SJSA1 (cell line): ENCODE measurements around the gene SMARCD2. TPM values are rescaled to one million over a fixed set of nuclear protein-coding genes. Genes with fewer than 3 reads are reported as not detected.
"Not testable (repeated sequence)": the region's sequence is repeated elsewhere in the genome, so short reads cannot be mapped to it uniquely, and the experiment has no call there.

Experiments
- DNase-seq, 2 experiments: peaks; one replicate each; pipeline ENCODE4 v3.0.0-alpha.2; 2015 to 2020; ENCODE audit warnings: low spot score in 2 of 2, low read depth in 1 of 2
- H3K27ac ChIP-seq: fragments of 250-450 bp; sonication (Bioruptor Pico); 2 replicates; pipeline ENCODE4 v1.5.1; 2020; ENCODE audit warnings: mild to moderate bottlenecking, moderate library complexity
- H3K27me3 ChIP-seq: fragments of 250-450 bp; sonication (Bioruptor Pico); replicated peaks from 2 replicates; pipeline ENCODE4 v1.5.1; 2020; ENCODE audit warnings: mild to moderate bottlenecking, moderate library complexity
- H3K36me3 ChIP-seq: fragments of 250-450 bp; sonication (Bioruptor Pico); 2 replicates; pipeline ENCODE4 v1.5.1; 2020; ENCODE audit warnings: mild to moderate bottlenecking
- H3K4me1 ChIP-seq: fragments of 250-450 bp; sonication (Bioruptor Pico); replicated peaks from 2 replicates; pipeline ENCODE4 v1.6.1; 2021; ENCODE audit warnings: mild to moderate bottlenecking
- H3K4me3 ChIP-seq: fragments of 250-450 bp; sonication (Bioruptor Pico); 2 replicates; pipeline ENCODE4 v1.5.1; 2020; ENCODE audit warnings: mild to moderate bottlenecking
- H3K9me3 ChIP-seq: fragments of 250-450 bp; sonication (Bioruptor Pico); replicated peaks from 2 replicates; pipeline ENCODE4 v1.5.1; 2020; ENCODE audit warnings: mild to moderate bottlenecking
- total RNA-seq: library from RNA; depleted of rRNA; stranded (reverse); fragments of >200 nt; shearing (Covaris generic); gene quantifications from 2 replicates; pipeline ENCODE4 v1.2.3, GENCODE V29; 2014; rRNA removed

SMARCD2 gene
- total RNA-seq: 75.9 and 115 TPM in 2 replicates

DNA sequence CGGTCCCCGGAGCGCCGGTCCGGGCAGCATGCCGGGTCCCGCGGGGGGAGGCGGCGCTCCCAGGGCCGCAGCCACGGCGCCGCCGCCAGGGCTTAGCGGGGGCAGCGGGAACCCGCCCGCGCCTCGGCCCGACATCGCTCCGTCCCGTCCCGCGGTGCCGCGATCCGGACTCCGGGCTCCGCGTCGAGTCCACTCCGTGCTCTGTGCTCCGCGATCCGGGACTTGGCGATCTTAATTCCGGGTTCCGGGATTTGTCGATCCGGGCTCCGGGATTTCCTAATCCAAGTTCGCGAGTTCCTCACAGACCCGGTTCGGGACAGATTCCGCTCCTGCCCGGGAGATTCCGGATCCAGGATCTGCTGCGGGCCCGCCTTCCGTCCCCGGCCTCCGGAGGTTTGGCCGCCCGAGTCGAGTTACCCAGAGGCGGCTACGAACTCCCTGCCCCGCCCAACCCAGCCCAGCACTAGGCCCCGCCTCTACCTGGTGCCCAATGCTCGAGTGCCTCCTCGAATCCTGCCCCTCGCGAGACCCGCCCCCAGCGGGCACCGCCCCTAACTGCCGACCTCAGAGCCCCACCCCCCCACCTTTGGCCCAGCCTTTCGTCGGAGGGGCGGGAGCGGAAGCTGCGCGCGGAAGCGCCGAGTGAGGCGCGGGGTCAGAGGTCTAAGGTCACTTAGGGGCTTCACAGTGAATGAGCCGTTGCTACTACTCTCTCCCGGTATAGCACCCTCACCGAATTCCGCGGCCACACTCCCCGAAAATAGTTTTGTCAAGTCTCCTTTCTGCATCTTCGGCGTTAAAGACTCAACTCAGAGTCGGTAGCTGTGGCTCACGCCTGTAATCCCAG, at the start of gene SMARCD2:
TSS of gene SMARCD2 (minus strand) at position 146 of the 847 bp plus-strand sequence. CDS start at position 135, 11 bp downstream.
- Histone ChIP-seq H3K27ac (peak within 1 kb of the TSS; percentile 37), H3K4me1 (peaks cover 19% of the 10 kb centered on the region), H3K36me3 (peaks cover 8% of the 10 kb centered on the region; the same call in 1 of the 2 replicates), H3K9me3 (no peaks in the 10 kb centered on the region; the same call in 1 of the 2 replicates), H3K27me3 (no peaks in the 10 kb centered on the region), H3K4me3 (peak within 1 kb of the TSS; percentile 84)
- DNase-seq: peak; percentile 98 to 100

DNA sequence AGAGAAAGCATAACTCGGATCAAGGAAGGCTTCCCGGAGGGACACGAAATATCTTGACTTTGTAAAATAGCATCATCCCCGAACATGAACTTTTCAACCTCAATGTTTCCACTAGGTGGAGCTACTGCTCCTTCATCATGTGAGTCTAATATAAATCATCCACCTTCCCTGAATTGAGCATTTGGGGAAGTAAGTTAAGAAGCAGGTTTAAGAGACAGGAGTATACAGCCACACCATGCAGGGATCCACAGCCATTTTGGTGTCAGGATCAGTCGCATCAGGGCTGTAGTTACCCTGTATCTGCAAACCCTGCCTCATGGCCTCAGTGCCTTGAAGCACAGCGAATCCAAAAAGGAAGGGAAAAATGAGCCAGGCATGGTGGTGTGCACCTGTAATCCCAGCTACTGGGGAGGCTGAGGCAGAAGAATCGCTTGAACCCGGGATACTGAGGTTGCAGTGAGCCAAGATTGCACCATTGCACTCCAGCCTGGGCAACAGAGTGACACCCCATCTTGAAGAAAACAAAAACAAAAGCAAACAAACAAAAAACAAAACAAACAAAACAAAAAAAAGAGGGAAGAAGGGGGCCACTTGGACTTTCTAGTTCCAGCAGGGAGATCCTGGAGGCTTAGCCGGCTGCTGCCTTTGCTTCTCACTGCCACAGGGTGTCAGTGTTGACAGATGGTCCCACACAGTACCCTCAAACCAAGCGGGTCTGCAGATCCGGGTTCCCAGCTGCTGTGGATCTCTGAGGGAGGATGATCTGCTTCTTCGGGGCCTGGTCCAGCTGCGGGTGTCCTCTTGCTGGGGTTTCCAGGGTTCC, 46.8 kb upstream of the SMARCD2 start:
- H3K27me3 ChIP-seq: peaks cover 11% of the 10 kb centered on the region
- not testable (repeated sequence) for H3K36me3 ChIP-seq, H3K27ac ChIP-seq, H3K4me3 ChIP-seq, H3K4me1 ChIP-seq, H3K9me3 ChIP-seq
- DNase-seq: peak in 1 of 2 experiments; percentile 52

DNA sequence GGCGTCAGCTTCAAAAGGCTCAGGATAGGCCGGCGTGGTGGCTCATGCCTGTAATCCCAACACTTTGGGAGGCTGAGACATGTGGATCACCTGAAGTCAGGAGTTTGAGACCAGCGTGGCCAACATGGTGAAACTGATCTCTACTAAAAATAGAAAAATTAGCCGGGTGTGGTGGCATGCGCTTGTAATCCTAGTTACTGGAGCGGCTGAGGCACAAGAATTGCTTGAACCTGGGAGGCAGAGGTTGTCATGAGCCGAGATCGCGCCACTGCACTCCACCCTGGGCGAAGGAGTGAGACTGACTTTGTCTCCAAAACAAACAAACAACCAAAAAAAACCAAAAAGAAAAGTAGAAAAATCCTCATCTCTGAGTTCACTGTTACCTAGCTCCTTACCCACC, 42.6 kb upstream of the SMARCD2 start:
- not testable (repeated sequence) for H3K4me1 ChIP-seq, H3K4me3 ChIP-seq, H3K9me3 ChIP-seq, H3K27ac ChIP-seq, H3K36me3 ChIP-seq, H3K27me3 ChIP-seq
- DNase-seq: peak in 1 of 2 experiments; percentile 27

DNA sequence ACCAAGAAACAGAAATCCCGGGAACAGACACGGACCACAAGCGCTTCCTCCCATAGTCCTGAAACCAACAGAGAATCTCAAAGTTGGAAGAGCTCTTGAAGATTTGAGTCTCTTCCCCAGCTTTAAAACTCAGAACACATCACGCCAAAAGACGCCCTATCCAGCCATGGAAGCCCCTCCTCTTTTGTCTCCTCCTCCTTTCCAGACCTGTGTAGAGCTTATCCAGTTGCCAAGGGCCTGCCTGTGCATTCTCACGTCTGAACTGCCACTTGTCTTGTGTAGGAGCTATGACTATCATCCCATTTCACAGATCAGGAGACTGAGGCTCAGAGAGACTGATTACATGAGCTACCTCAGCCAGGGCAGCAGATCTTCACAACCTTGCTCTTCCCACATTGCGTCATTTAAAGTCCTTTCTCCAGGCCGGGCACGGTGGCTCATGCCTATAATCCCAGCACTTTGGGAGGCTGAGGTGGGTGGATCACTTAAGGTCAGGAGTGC, 40.2 kb upstream of the SMARCD2 start:
- H3K4me3 ChIP-seq, H3K36me3 ChIP-seq, H3K27ac ChIP-seq, DNase-seq, H3K9me3 ChIP-seq, H3K27me3 ChIP-seq, H3K4me1 ChIP-seq: not testable (repeated sequence)

DNA sequence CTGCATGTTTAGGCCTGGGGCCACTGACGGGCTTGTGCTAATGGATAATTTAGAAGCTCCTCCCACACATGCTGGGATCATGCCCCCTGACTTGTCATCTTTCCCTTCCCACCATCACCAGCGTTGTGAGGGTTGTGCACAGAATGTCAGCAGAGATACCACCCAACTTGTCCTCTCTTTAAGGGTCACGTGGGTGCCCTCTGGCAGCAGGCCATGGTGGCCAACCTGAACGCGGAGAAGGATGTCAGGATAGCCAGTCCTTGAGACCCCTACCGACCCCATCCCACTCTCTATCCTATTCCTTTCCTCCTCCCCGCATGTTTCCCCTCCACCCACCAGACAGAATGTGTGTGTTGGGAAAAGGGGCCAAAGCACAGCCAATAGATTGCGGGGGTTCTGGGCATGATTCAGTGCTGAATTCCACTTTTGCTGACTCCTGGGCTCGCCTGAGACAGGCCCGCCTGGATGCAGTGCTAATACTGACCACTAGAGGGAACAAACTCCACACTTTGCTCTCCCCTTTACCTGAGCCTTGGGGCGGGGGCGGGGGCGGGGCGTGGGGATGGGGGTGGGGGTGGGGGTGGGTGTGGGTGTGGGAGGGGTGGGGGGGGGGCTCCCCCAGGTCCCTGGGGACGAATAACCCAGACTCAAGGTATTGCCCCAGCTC, 39.6 kb upstream of the SMARCD2 start, which contains the start of gene GH2:
TSS of gene GH2 (minus strand) at position 10 of the 667 bp plus-strand sequence. CDS start 143 bp downstream, outside the sequence.
- Histone ChIP-seq H3K9me3 (no peaks in the 10 kb centered on the region), H3K4me1 (no peaks in the 10 kb centered on the region), H3K36me3 (no peaks in the 10 kb centered on the region), H3K27me3 (no peaks in the 10 kb centered on the region), H3K27ac (no peak within 1 kb of the TSS), H3K4me3 (no peak within 1 kb of the TSS)
- DNase-seq: peak in 1 of 2 experiments; percentile 52

DNA sequence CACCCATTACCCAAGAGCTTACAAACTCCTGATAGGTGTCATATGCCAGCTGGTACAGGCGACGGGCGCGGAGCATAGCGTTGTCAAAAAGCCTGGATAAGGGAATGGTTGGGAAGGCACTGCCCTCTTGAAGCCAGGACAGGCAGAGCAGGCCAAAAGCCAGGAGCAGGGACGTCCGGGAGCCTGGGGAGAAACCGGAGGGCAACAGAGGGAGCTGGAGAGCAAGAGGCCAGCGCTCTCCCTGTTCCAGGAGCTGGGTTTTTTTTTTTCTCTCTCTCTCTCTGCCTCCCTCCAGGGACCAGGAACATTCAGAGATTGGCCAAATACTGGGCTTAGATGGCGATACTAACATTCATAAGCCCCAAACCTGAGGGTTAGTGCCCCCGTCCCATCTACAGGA, 38.9 kb upstream of the SMARCD2 start:
- H3K9me3 ChIP-seq, H3K4me3 ChIP-seq, H3K4me1 ChIP-seq, H3K27ac ChIP-seq, H3K27me3 ChIP-seq, H3K36me3 ChIP-seq: not testable (repeated sequence)
- peak in 1 of 2 experiments; percentile 39 for DNase-seq

DNA sequence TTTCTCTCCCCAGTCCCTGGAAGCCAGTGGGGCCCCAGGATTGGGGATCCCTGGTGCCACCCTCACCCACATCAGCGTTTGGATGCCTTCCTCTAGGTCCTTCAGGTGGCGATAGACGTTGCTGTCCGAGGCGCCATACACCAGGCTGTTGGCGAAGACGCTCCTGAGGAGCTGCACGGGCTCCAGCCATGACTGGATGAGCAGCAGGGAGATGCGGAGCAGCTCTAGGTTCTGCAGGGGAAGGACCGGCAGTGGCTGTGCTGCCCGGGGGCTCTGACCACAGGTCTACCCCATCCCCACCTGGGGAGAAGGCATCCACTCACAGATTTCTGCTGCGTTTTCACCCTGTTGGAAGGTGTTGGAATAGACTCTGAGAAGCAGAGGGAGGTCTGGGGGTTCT, 38.2 kb upstream of the SMARCD2 start:
- DNase-seq: peak in 1 of 2 experiments; percentile 44
- no peaks in the 10 kb centered on the region for H3K27me3 ChIP-seq
- H3K4me3 ChIP-seq: no peak overlapping the region
- no peaks in the 10 kb centered on the region for H3K9me3 ChIP-seq
- no peaks in the 10 kb centered on the region for H3K36me3 ChIP-seq
- no peak overlapping the region for H3K27ac ChIP-seq
- H3K4me1 ChIP-seq: no peaks in the 10 kb centered on the region

DNA sequence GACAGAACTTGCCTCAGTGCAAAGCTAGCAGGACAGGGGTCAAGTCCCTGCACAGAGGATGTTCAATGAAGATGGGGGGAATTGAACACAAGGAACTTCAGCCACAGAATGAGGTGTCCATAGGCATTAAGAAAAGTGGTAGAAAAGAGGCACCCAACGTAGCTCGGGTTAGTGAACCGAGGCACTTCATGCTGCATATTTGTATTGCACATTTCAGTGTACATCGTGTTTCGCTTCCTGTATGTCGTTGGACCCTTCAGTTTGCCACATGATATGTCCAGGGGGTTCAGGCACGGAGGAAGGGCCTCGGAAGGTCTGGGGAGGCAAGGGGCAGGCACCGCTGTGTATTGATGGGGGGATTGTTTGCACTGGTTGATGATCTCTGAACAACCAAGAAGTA, 35.9 kb upstream of the SMARCD2 start:
- H3K4me1 ChIP-seq, DNase-seq, H3K27ac ChIP-seq, H3K4me3 ChIP-seq, H3K36me3 ChIP-seq, H3K9me3 ChIP-seq, H3K27me3 ChIP-seq: not testable (repeated sequence)

DNA sequence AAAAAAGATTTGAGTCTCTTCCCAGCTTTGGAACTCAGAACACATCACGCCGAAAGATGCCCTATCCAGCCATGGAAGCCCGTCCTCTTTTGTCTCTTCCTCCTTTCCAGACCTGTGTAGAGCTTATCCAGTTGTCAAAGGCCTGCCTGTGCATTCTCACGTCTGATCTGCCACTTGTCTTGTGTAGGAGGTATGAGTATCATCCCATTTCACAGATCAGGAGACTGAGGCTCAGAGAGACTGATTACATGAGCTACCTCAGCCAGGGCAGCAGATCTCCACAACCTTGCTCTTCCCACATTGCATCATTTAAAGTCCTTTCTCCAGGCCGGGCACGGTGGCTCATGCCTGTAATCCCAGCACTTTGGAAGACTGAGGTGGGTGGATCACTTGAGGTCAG, 32.2 kb upstream of the SMARCD2 start:
- H3K4me1 ChIP-seq, H3K27me3 ChIP-seq, H3K36me3 ChIP-seq, H3K9me3 ChIP-seq, H3K4me3 ChIP-seq, H3K27ac ChIP-seq, DNase-seq: not testable (repeated sequence)

DNA sequence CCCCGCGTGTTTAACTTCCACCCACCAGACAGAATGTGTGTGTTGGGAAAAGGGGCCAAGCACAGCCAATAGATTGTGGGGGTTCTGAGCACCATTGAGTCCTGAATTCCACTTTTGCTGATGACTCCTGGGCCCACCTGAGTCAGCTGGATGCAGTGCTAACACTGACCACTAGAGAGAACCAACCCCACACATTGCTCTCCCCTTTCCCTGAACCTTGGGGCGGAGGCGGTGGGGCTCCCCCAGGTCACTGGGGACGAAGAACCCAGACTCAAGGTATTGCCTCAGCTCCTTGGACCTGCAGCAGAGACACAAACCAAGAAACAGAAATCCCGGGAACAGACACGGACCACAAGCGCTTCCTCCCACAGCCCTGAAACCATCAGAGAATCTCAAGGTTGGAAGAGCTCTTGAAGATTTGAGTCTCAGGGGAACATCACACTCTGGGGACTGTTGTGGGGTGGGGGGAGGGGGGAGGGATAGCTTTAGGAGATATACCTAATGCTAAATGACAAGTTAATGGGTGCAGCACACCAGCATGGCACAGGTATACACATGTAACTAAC, 31.7 kb upstream of the SMARCD2 start:
- not testable (repeated sequence) for H3K27ac ChIP-seq, DNase-seq, H3K4me1 ChIP-seq, H3K27me3 ChIP-seq, H3K4me3 ChIP-seq, H3K9me3 ChIP-seq, H3K36me3 ChIP-seq

DNA sequence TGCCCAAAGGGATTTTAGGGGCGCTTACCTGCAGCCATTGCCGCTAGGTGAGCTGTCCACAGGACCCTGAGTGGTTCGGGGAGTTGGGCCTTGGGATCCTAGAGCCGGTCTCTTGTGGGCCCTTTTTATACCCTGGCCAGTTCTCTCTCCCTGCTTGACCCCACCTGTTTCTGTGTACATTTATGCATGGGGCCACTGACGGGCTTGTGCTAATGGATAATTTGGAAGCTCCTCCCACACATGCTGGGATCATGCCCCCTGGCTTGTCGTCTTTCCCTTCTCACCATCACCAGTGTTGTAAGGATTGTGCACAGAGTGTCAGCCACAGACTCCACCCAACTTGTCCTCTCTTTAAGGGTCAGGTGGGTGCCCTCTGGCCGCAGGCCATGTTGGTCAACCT, 31.1 kb upstream of the SMARCD2 start, which contains the start of gene CSH2:
TSS of gene CSH2 (minus strand) at position 101 of the 400 bp plus-strand sequence. CDS start at position 38, 63 bp downstream.
- H3K9me3 ChIP-seq, H3K27me3 ChIP-seq, H3K27ac ChIP-seq, DNase-seq, H3K36me3 ChIP-seq, H3K4me3 ChIP-seq, H3K4me1 ChIP-seq: not testable (repeated sequence)

DNA sequence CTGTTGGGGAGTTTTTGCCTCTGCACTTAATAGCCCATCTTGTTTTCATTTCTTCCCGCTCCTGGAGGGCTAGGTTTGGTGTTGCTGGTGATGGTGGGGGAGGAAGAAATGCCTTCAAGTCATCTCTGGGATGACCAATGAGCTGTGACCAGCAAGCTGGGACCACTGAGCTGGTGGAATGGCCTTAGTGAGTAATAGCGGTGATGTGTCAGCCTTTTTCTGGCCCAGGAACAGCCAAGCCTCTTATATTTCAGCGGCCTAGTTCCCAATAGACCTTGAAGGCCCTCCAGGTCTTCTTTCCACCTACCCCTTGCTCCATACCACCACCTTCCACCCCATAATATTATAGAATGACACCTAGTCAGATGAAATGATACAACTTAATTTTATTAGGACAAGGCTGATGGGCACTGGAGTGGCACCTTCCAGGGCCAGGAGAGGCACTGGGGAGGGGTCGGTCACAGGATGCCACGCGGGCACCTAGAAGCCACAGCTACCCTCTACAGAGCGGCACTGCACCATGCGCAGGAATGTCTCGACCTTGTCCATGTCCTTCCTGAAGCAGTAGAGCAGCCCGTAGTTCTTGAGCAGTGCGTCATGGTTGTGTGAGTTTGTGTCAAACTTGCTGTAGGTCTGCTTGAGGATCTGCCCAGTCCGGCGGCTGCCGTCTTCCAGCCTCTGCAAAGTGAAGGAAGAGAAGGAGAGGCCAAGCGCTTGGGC, 29.3 kb upstream of the SMARCD2 start:
- not testable (repeated sequence) for H3K4me1 ChIP-seq, DNase-seq

DNA sequence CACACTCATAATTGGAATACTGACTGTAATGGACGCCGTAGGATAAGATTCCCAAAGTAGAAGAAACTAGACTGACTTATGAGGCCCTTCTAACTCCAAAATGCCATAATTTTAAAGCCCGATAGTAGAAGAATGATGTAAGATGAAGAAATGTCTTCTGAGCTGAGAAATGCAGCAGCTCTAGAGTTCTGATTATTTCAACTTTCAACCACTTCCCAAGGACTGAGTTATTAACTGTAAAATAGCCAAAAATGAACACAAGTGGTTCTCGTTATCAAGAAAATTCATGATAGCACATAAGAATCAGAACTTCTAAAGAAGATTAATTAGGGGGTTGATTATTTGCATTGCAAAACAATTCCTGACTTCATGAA, 27.8 kb upstream of the SMARCD2 start:
- H3K36me3 ChIP-seq, H3K4me1 ChIP-seq, H3K27me3 ChIP-seq, H3K27ac ChIP-seq, H3K9me3 ChIP-seq, DNase-seq, H3K4me3 ChIP-seq: not testable (repeated sequence)

More for the DNA sequence above, 29.3 kb upstream of the SMARCD2 start:
- H3K4me3 ChIP-seq, H3K27me3 ChIP-seq, H3K36me3 ChIP-seq, H3K27ac ChIP-seq, H3K9me3 ChIP-seq: not testable (repeated sequence)
